ENCODE results near the gene GALNTL6.
A peak's percentile ranks its signal among the peaks of the same experiment; 100 is the strongest.
"Not testable (repeated sequence)": the region's sequence is repeated elsewhere in the genome, so short reads cannot be mapped to it uniquely, and the experiment has no call there.

GALNTL6 gene

DNA sequence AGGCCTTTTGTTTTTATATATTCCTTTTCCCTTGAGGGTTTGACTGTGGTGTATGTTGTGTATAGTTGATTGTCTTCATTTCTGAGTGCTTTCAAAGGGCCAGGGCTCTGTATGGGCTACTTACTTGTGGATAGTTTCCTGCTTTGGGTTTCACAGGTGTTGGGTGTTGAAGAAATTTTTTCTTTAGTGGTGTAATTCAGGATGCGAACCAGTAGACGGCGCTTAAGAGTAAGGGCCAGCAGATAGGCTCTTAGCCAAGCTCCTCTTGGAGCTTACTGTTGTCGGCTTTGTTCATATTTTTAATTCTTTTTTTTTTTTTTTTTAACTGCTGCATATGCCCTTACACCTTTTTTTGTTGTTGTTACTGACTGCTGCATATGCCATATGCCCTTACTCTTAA is 1079.1 kb downstream of the GALNTL6 start:
- TF ChIP-seq FOXM1 (IDR thresholded peaks at IDR 0.05; ENCODE audit: borderline replicate concordance), result no peak
- no peak for TF ChIP-seq TARDBP (IDR thresholded peaks at IDR 0.05)
- TF ChIP-seq HDGF (IDR thresholded peaks at IDR 0.05; ENCODE audit: borderline replicate concordance), result no peak
- TF ChIP-seq NFRKB (IDR thresholded peaks at IDR 0.05), result no peak
- no peak for TF ChIP-seq FOXK2 (IDR thresholded peaks at IDR 0.05)
- no peak for TF ChIP-seq ZNF384 (IDR thresholded peaks at IDR 0.05)
- TF ChIP-seq L3MBTL2 (conservative IDR thresholded peaks at IDR 0.05), result no peak
- TF ChIP-seq BHLHE40 (IDR thresholded peaks at IDR 0.05; ENCODE audit: borderline replicate concordance), result no peak
- no peak for TF ChIP-seq SP1 (IDR thresholded peaks at IDR 0.05)
- no peak for TF ChIP-seq SUZ12 (IDR thresholded peaks at IDR 0.05)
- TF ChIP-seq FOXA1 (IDR thresholded peaks at IDR 0.05), result no peak
- TF ChIP-seq ARNT (IDR thresholded peaks at IDR 0.05), result no peak
- TF ChIP-seq, protein P1, sequence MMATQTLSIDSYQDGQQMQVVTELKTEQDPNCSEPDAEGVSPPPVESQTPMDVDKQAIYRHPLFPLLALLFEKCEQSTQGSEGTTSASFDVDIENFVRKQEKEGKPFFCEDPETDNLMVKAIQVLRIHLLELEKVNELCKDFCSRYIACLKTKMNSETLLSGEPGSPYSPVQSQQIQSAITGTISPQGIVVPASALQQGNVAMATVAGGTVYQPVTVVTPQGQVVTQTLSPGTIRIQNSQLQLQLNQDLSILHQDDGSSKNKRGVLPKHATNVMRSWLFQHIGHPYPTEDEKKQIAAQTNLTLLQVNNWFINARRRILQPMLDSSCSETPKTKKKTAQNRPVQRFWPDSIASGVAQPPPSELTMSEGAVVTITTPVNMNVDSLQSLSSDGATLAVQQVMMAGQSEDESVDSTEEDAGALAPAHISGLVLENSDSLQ (IDR thresholded peaks at IDR 0.05), result no peak
- TF ChIP-seq ELF4 (IDR thresholded peaks at IDR 0.05), result no peak
- no peak for TF ChIP-seq CTBP1 (IDR thresholded peaks at IDR 0.05; ENCODE audit: borderline replicate concordance)
- TF ChIP-seq LEF1 (IDR thresholded peaks at IDR 0.05; ENCODE audit: borderline replicate concordance), result no peak
- POLR2A ChIA-PET, result no interaction called here
- DNase-seq (ENCODE audit: extremely low spot score), result peak; percentile 37
- CTCF ChIA-PET, result interaction anchor here (0.5 to 2.0 kb wide), 7 partner anchors 10 to 318 kb away, joined by 3 to 8 read pairs (median 4); no protein-coding TSS in a partner anchor

DNA sequence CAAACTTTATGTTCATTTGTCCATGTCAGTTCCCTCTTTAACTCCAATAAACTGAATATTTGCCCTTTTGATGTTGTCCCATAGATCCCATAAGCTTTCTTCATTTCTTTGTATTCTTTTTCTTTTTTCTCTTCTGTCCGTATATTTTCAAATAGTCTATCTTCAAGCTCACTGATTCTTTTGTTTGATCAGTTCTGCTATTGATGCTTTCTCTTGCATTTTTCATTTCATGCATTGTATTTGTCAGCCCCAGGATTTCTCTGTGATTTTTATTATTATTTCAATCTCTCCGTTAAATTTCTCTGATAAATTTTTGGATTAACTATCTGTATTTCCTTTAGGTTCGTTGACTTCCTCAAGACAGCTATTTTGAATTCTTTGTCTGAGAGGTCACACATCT is 1082.5 kb downstream of the GALNTL6 start:
- POLR2A ChIA-PET, result no interaction called here
- TF ChIP-seq SP1 (IDR thresholded peaks at IDR 0.05) (no peak), ZNF384 (IDR thresholded peaks at IDR 0.05) (no peak), L3MBTL2 (conservative IDR thresholded peaks at IDR 0.05) (no peak), FOXA1 (IDR thresholded peaks at IDR 0.05) (no peak), FOXM1 (IDR thresholded peaks at IDR 0.05; ENCODE audit: borderline replicate concordance) (no peak), LEF1 (IDR thresholded peaks at IDR 0.05; ENCODE audit: borderline replicate concordance) (no peak), SUZ12 (IDR thresholded peaks at IDR 0.05) (no peak)
- TF ChIP-seq, protein P1 (IDR thresholded peaks at IDR 0.05), result no peak
- DNase-seq (ENCODE audit: extremely low spot score), result no peak
- CTCF ChIA-PET, result no interaction called here

DNA sequence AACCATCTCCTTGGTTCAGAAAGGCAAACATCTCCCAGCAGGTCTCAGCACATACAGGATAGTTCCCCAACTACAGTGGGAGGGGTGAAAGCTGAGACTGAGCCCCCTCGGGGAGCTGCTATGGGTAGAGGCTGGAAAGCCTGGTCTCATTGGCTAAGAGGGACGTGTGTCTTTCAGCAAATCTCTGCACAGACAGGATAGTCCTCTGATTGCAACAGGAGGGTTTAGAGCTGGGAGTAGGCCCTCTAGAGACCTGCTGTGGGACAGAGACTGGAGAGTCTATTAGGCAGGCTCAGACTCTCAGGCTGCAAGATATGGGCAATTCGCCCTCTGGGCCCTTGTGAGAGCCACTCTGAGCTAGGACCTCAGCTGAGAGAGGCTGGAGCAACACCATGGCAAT is 1083.8 kb downstream of the GALNTL6 start:
- CTCF ChIA-PET, result interaction anchor here (1.4 kb wide), 1 partner anchor 116 kb away, joined by 6 read pairs; no protein-coding TSS in a partner anchor
- DNase-seq (ENCODE audit: extremely low spot score), result no peak
- TF ChIP-seq LEF1 (IDR thresholded peaks at IDR 0.05; ENCODE audit: borderline replicate concordance) (no peak), ELF4 (IDR thresholded peaks at IDR 0.05) (no peak), SP1 (IDR thresholded peaks at IDR 0.05) (no peak), HDGF (IDR thresholded peaks at IDR 0.05; ENCODE audit: borderline replicate concordance) (no peak)
- POLR2A ChIA-PET, result no interaction called here

DNA sequence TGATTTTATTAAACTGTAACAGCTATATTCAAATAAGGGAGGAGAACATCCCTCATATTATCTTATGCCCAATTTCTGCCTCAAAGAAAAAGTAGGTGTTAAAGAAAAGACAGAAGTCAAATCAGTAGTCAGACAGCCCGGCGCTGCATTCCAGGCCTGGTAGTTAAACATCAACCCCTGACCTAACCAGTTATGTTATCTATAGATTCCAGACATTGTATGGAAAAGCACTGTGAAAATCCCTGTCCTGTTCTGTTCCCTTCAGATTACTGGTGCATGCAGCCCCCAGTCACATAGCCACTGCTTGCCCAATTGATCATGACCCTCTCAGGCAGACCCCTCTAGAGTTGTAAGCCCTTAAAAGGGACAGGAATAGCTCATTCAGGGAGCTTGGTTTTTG is 1085.5 kb downstream of the GALNTL6 start:
- POLR2A ChIA-PET, result no interaction called here
- no peak for TF ChIP-seq ARNT (IDR thresholded peaks at IDR 0.05)
- TF ChIP-seq HDGF (IDR thresholded peaks at IDR 0.05; ENCODE audit: borderline replicate concordance), result no peak
- no peak for TF ChIP-seq NFRKB (IDR thresholded peaks at IDR 0.05)
- no peak for TF ChIP-seq FOXA1 (IDR thresholded peaks at IDR 0.05)
- no peak for TF ChIP-seq SP1 (IDR thresholded peaks at IDR 0.05)
- no peak for TF ChIP-seq TARDBP (IDR thresholded peaks at IDR 0.05)
- no peak for TF ChIP-seq LEF1 (IDR thresholded peaks at IDR 0.05; ENCODE audit: borderline replicate concordance)
- no peak for TF ChIP-seq CTBP1 (IDR thresholded peaks at IDR 0.05; ENCODE audit: borderline replicate concordance)
- TF ChIP-seq L3MBTL2 (conservative IDR thresholded peaks at IDR 0.05), result no peak
- no peak for TF ChIP-seq ELF4 (IDR thresholded peaks at IDR 0.05)
- no peak for TF ChIP-seq FOXM1 (IDR thresholded peaks at IDR 0.05; ENCODE audit: borderline replicate concordance)
- no peak for TF ChIP-seq BHLHE40 (IDR thresholded peaks at IDR 0.05; ENCODE audit: borderline replicate concordance)
- TF ChIP-seq, protein P1 (IDR thresholded peaks at IDR 0.05), result no peak
- no peak for TF ChIP-seq ZNF384 (IDR thresholded peaks at IDR 0.05)
- no peak for TF ChIP-seq FOXK2 (IDR thresholded peaks at IDR 0.05)
- no peak for TF ChIP-seq SUZ12 (IDR thresholded peaks at IDR 0.05)
- CTCF ChIA-PET, result interaction anchor here (0.6 to 0.7 kb wide), 2 partner anchors 44 to 1312 kb away, joined by 3 read pairs; no protein-coding TSS in a partner anchor
- DNase-seq (ENCODE audit: extremely low spot score), result no peak

DNA sequence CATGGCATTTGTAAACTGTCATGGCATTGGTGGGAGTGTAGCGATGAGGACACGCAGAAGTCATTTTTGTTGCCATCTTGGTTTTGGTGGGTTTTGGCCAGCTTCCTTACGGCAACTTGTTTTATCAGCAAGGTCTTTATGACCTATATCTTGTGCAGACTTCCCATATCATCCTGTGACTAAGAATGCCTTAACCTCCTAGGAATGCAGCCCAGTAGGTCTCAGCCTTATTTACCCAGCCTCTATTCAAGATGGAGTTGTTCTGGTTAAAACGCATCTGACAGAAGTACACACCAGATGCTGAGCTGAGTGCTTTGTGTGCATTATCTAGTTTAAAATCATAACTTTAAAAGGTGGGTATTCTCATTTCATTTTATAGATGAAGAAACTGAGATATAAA is 1086.7 kb downstream of the GALNTL6 start:
- TF ChIP-seq FOXA1 (IDR thresholded peaks at IDR 0.05) (no peak), TARDBP (IDR thresholded peaks at IDR 0.05) (no peak), BHLHE40 (IDR thresholded peaks at IDR 0.05; ENCODE audit: borderline replicate concordance) (no peak), ZNF384 (IDR thresholded peaks at IDR 0.05) (no peak), SP1 (IDR thresholded peaks at IDR 0.05) (no peak), L3MBTL2 (conservative IDR thresholded peaks at IDR 0.05) (no peak), ELF4 (IDR thresholded peaks at IDR 0.05) (no peak), NFRKB (IDR thresholded peaks at IDR 0.05) (no peak), FOXM1 (IDR thresholded peaks at IDR 0.05; ENCODE audit: borderline replicate concordance) (no peak), HDGF (IDR thresholded peaks at IDR 0.05; ENCODE audit: borderline replicate concordance) (no peak)
- TF ChIP-seq, protein P1 (IDR thresholded peaks at IDR 0.05), result no peak
- ChIA-PET POLR2A (no interaction called here), CTCF (no interaction called here)
- no peak for DNase-seq (ENCODE audit: extremely low spot score)

DNA sequence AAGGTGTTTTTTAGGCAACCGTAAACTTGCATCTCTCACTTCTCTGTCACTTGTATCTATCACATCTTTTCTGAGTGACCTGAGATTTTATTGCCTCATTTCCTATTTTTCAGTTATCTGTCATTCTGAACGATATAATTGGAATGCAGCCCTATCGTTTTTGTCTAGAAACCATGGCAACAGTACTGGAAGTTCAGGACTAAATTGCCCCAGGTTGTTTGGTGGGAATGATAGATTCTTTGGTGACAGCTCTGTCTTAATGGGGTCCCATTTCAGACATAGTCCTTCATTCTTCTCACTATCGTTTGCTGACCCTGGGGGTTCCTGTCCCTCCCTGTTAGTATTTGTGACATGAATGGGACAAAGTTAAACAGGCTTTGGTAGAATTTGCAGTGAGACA is 1087.7 kb downstream of the GALNTL6 start:
- DNase-seq (ENCODE audit: extremely low spot score), result no peak
- CTCF ChIA-PET, result no interaction called here
- TF ChIP-seq FOXM1 (IDR thresholded peaks at IDR 0.05; ENCODE audit: borderline replicate concordance), result no peak
- no peak for TF ChIP-seq ELF4 (IDR thresholded peaks at IDR 0.05)
- no peak for TF ChIP-seq NFRKB (IDR thresholded peaks at IDR 0.05)
- TF ChIP-seq TARDBP (IDR thresholded peaks at IDR 0.05), result no peak
- no peak for TF ChIP-seq BHLHE40 (IDR thresholded peaks at IDR 0.05; ENCODE audit: borderline replicate concordance)
- TF ChIP-seq CTBP1 (IDR thresholded peaks at IDR 0.05; ENCODE audit: borderline replicate concordance), result no peak
- TF ChIP-seq FOXK2 (IDR thresholded peaks at IDR 0.05), result no peak
- TF ChIP-seq SP1 (IDR thresholded peaks at IDR 0.05), result no peak
- TF ChIP-seq LEF1 (IDR thresholded peaks at IDR 0.05; ENCODE audit: borderline replicate concordance), result no peak
- no peak for TF ChIP-seq ARNT (IDR thresholded peaks at IDR 0.05)
- TF ChIP-seq HDGF (IDR thresholded peaks at IDR 0.05; ENCODE audit: borderline replicate concordance), result no peak
- no peak for TF ChIP-seq SUZ12 (IDR thresholded peaks at IDR 0.05)
- no peak for TF ChIP-seq FOXA1 (IDR thresholded peaks at IDR 0.05)
- TF ChIP-seq L3MBTL2 (conservative IDR thresholded peaks at IDR 0.05), result no peak
- POLR2A ChIA-PET, result no interaction called here

DNA sequence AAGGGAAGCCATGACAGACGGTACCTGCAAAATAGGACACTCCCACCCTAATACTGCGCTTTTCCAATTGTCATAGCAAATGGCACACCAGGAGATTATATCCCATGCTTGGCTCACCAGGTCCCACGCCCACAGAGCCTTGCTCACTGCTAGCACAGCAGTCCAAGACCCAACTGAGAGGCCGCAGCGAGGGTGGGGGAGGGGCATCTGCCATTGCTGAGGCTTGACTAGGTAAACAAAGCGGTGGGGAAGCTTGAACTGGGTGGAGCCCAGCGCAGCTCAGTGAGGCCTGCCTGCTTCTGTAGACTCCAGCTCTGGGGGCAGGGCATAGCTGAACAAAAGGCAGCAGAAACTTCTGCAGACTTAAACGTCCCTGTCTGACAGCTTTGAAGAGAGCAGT is 1099.3 kb downstream of the GALNTL6 start:
- CTCF ChIA-PET; DNase-seq (ENCODE audit: extremely low spot score); POLR2A ChIA-PET: not testable (repeated sequence)

DNA sequence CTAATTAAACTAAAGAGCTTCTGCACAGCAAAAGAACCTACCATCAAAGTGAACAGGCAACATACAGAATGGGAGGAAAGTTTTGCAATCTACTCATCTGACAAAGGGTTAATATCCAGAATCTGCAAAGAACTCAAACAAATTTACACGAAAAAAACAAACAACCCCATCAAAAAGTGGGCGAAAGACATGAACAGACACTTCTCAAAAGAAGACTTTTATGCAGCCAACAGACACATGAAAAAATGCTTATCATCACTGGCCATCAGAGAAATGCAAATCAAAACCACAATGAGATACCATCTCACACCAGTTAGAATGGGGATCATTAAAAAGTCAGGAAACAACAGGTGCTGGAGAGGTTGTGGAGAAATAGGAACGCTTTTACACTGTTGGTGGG is 1104.2 kb downstream of the GALNTL6 start:
- CTCF ChIA-PET; POLR2A ChIA-PET; DNase-seq (ENCODE audit: extremely low spot score): not testable (repeated sequence)
